Measurements from ENCODE around the gene NFU1. TPM values are rescaled to one million over a fixed set of nuclear protein-coding genes. Genes with fewer than 3 reads are reported as not detected.

NFU1 gene
- total RNA-seq, 1 donor from 2014 or later = 44.9 TPM

Other genes with a start within 250 kb of the NFU1 start
- 30.3 and 32.5 TPM in 2 replicates for gene GFPT1, start 50.2 kb downstream of the NFU1 start, total RNA-seq
- 23.8 and 48.8 TPM in 2 replicates for gene AAK1, start 206.3 kb upstream of the NFU1 start, total RNA-seq

All from dermis blood vessel endothelial cell (primary cell).